Muscle layer of colon (tissue), 2 donors: ENCODE data around the gene SLC2A9.

Source experiments
- H3K27ac ChIP-seq: one replicate; pipeline ENCODE4 v1.7.0; 2013; ENCODE audit warnings: low read depth, mild to moderate bottlenecking, low read length, moderate library complexity
- H3K27me3 ChIP-seq, 2 donors: one replicate each; pipeline ENCODE4 v1.7.0; 2013; ENCODE audit warnings: low read length in 2 of 2, mild to moderate bottlenecking in 2 of 2; ENCODE audit not compliant: insufficient read depth in 2 of 2, control insufficient read depth in 1 of 2
- H3K36me3 ChIP-seq: one replicate; pipeline ENCODE4 v1.7.0; 2013; ENCODE audit warnings: mild to moderate bottlenecking, low read length; ENCODE audit not compliant: insufficient read depth
- H3K4me1 ChIP-seq: one replicate; pipeline ENCODE4 v1.7.0; 2013; ENCODE audit warnings: mild to moderate bottlenecking, low read length; ENCODE audit not compliant: insufficient read depth
- H3K4me3 ChIP-seq, 2 donors: one replicate each; pipeline ENCODE4 v1.7.0; 2013; ENCODE audit warnings: low read length in 2 of 2, low read depth in 1 of 2, mild to moderate bottlenecking in 1 of 2, moderate library complexity in 1 of 2
- H3K9ac ChIP-seq: one replicate; pipeline ENCODE4 v1.7.0; 2013; ENCODE audit warnings: low read length
- H3K9me3 ChIP-seq: one replicate; pipeline ENCODE4 v1.7.0; 2013; ENCODE audit warnings: mild to moderate bottlenecking, low read length
- donor health status: abdominal sarcoma.
- donor health status: Adenocarcinoma of cecum.

Gene SLC2A9

DNA sequence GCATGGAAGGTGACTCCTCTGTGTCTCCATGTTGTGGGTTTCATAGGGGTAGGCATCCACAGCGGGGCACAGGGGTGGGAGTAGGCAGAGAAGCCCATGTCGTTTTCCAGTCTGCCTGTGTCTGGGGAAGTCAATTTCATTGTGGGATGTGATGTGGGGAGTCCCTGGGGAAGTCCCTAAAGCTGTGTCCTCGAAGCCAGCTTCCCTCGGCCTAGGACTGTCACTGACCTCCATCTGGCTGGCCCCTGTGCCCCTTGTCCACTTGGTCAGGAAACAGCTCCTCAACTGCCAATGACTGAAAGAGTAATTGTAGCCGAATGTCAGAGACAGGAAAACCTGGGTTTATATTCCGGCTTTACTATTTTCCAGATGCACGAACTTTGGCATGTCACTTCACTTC lies 130.2 kb downstream of the SLC2A9 start:
- Histone ChIP-seq H3K9me3 (no peaks in the 10 kb centered on the region), H3K27me3 (no peaks in the 10 kb centered on the region), H3K4me3 (no peak overlapping the region), H3K4me1 (no peaks in the 10 kb centered on the region), H3K9ac (no peak overlapping the region), H3K36me3 (no peaks in the 10 kb centered on the region), H3K27ac (no peak overlapping the region)

DNA sequence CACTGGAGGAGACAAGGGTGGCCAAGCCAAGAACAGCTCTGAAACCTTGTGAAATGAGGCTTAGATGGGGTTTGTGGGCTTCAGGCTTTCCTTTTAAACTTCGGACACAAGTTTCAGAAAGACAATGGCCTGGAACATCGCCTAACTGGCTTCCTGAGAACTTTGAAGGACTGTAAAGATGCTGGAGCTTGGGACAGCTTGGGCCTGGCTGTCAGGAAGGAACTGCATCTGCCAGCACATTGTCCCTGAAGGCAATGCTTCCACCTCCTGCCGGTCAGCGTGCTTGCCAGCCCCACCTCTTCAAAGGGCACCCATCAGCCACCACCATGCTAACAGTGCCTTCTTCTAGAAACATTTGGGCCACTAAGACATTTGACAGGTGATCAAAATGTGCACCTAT lies 132.0 kb downstream of the SLC2A9 start:
- H3K4me3 ChIP-seq: no peak overlapping the region
- H3K27ac ChIP-seq: no peak overlapping the region
- no peaks in the 10 kb centered on the region for H3K9me3 ChIP-seq
- no peaks in the 10 kb centered on the region for H3K36me3 ChIP-seq
- H3K4me1 ChIP-seq: no peaks in the 10 kb centered on the region
- H3K9ac ChIP-seq: no peak overlapping the region
- no peaks in the 10 kb centered on the region for H3K27me3 ChIP-seq

DNA sequence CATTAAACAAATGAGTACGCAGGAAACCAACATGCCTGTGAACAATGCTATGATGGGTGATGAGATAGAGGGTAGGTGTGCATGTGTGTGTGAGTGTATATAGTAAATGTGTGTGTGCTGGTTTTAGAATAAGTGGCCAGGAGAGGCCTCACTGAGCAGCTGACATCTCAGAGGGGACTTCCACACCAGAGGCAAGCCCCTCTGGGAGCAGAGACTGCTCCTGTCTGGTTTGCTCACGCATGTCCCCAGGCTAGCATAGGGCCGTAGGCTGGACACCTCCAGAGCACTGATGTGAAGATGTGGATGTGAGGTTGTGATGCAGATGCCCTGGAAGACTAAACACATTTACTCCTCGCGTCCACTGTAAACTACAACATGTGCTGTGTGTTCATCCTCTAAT lies 135.3 kb downstream of the SLC2A9 start:
- H3K4me3 ChIP-seq: no peak overlapping the region
- no peaks in the 10 kb centered on the region for H3K27me3 ChIP-seq
- no peaks in the 10 kb centered on the region for H3K9me3 ChIP-seq
- no peak overlapping the region for H3K9ac ChIP-seq
- H3K27ac ChIP-seq: no peak overlapping the region
- no peaks in the 10 kb centered on the region for H3K4me1 ChIP-seq
- no peaks in the 10 kb centered on the region for H3K36me3 ChIP-seq

DNA sequence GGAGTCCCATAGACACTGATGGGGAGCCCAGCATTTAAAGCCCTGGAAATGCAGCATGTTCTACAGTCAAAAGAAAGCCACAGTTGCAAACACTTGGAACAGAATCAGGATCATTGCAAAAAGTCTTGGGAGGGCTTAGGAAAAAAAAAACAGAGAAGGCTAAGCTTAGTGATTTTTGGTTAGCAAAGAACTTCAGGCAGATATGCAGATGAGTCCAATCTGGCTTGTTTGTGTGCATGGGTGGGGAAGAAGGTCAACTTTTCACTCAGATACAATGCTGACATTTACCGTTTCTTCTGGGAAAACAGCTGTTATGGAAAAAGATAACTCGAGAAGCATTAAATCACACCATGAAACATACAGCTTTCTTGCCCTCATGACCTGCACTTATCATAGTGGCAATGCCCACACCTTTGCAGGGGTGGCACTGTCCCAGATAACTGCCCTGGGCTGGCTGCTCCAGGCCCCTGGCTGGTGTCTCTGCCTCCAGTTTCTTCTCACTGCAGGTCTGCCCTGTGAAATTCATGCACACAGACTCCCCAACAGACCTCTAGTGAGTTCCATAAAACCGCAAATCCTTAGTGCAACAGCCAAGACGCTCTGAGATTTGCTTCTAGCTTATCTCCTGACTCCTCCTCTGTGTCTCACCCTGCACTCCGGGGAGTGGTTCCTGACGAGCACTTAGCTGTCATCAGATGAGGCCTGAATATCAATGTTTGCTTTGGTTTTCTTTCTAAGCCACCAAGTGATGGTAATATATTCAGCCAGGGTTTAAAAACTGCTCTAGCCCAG lies 140.7 kb downstream of the SLC2A9 start:
- Histone ChIP-seq H3K36me3 (no peaks in the 10 kb centered on the region), H3K9ac (no peak overlapping the region), H3K4me1 (no peaks in the 10 kb centered on the region), H3K27me3 (no peaks in the 10 kb centered on the region), H3K27ac (no peak overlapping the region), H3K4me3 (no peak overlapping the region), H3K9me3 (no peaks in the 10 kb centered on the region)

DNA sequence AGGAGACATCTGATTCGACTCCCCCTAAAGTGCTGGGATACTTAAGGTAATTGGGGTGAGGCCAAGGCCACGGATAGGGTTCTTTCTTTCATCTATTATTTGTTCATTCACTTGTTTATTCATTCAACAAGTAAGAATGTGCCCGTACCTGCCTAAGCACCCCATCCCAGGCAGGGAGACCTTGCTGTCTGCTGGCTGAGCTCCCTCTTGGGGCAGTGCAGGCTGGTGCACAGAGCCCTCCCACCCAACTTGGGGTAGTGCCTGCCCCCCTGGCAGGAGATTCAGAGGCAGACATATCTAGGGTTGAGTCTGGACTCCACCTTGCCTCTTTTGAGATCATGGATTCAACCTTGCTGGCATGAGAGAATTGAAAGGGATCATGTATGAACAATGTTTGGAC lies 144.2 kb downstream of the SLC2A9 start:
- H3K27ac ChIP-seq: no peak overlapping the region
- no peaks in the 10 kb centered on the region for H3K4me1 ChIP-seq
- H3K9me3 ChIP-seq: no peaks in the 10 kb centered on the region
- no peak overlapping the region for H3K9ac ChIP-seq
- no peaks in the 10 kb centered on the region for H3K36me3 ChIP-seq
- H3K27me3 ChIP-seq: no peaks in the 10 kb centered on the region
- H3K4me3 ChIP-seq: no peak overlapping the region

DNA sequence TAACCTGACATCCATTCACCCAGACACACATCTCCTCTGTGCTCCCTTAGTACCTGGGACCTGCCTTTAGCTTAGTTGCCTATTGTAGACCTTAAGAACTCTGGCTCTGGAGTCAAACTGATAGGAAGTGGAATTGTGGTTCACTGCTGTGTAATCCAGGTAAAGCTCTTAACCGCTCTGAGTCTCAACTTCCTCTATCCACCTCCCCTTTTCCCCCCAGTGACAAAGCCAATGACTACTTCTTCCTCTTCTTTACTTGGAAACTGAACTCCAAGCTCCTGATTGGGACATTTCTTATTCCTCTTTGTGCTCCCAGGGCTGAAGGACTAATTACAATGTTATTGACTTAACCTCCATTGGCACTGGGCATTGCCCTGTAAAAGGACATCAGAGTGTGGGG lies 145.8 kb downstream of the SLC2A9 start:
- no peaks in the 10 kb centered on the region for H3K27me3 ChIP-seq
- H3K9ac ChIP-seq: no peak overlapping the region
- no peaks in the 10 kb centered on the region for H3K4me1 ChIP-seq

DNA sequence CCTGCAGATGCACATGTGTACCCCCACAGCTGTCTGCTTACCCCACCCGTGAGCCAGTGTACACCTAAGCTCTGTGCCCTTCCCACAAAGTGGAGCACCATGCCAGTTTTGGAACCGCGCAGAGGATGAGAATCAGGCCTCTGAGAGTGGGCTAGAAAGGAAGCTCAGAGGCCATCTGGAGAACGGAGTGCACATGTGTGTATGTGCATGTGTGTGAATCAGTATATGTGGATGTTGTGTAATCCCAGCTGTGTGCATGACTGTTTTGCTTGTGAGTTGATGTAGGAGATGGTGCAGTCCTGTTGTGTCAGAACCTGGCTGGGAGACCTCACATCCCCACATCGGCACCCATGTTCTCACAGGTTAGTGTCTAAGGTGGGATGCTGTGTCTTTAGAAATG lies 146.9 kb downstream of the SLC2A9 start:
- Histone ChIP-seq H3K9me3 (no peaks in the 10 kb centered on the region), H3K4me3 (no peak overlapping the region), H3K27ac (no peak overlapping the region), H3K36me3 (no peaks in the 10 kb centered on the region), H3K9ac (no peak overlapping the region), H3K4me1 (no peaks in the 10 kb centered on the region), H3K27me3 (no peaks in the 10 kb centered on the region)

More for the DNA sequence above, 145.8 kb downstream of the SLC2A9 start:
- Histone ChIP-seq H3K4me3 (no peak overlapping the region), H3K9me3 (no peaks in the 10 kb centered on the region), H3K36me3 (no peaks in the 10 kb centered on the region), H3K27ac (no peak overlapping the region)

DNA sequence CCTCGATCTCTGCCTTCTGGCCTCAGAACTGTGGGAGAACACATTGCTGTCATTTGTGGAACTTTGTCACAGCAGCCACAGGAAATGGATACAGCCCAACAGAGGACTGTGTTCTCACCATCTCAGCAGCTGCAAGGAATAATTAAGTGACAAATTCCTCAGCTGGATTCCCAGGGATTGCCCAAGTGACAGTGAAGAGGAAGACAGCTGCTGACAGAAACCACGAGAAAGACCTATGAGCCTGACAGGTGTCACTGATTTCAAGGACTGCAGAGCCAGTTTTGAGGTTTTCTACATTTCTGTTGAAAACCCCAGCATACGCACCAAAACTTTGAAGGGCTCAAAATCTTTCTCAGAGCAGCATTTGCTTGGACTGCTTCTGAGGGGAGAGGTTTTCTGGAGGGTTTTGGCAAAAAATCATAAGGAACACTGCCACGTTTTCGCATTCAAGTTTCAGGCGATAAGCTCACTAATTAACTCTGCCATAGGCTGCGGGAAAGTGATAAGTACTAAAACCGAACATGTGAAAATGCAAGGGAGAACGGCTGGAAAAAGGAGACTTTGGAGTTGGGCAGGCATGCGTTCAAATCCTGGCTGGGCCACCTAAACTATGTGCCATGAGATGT lies 151.0 kb downstream of the SLC2A9 start:
- Histone ChIP-seq H3K4me1 (no peaks in the 10 kb centered on the region), H3K27ac (no peak overlapping the region), H3K27me3 (no peaks in the 10 kb centered on the region), H3K9me3 (no peaks in the 10 kb centered on the region), H3K4me3 (no peak overlapping the region), H3K36me3 (no peaks in the 10 kb centered on the region), H3K9ac (no peak overlapping the region)

DNA sequence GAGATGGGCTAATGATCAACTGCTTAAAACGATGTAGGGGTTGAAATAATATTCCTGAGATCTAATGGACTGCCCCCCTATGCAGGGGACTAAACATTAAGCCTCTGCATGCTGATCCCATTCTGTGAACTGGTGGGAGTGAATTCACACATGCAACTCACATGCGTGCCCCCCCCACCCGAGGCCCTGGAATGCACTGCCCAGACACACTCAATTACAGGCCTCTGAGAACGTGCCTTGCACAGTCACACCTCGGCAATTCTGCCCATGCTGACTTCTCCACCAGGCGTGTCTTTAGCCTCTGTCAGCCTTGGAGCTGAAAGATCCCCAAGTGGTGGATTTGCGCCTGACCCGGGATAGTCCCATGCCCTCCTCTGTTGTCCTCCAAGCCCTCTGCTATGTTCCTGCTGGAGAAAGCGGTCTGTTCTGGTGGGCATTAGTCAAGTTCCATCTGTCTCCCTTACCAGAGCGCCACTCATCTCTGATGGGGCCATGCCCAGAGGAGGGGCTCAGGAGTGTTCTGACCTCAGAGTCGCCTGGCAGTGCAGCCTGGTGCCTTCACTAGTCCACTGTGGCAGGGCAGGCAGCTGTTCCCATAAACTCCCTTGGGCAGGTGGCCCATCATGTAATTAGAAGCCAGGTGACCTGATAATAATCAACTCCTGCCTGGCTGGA lies 153.4 kb downstream of the SLC2A9 start:
- H3K27ac ChIP-seq: no peak overlapping the region
- H3K9ac ChIP-seq: no peak overlapping the region
- no peaks in the 10 kb centered on the region for H3K4me1 ChIP-seq
- no peak overlapping the region for H3K4me3 ChIP-seq
- H3K27me3 ChIP-seq: no peaks in the 10 kb centered on the region
- no peaks in the 10 kb centered on the region for H3K36me3 ChIP-seq
- no peaks in the 10 kb centered on the region for H3K9me3 ChIP-seq

DNA sequence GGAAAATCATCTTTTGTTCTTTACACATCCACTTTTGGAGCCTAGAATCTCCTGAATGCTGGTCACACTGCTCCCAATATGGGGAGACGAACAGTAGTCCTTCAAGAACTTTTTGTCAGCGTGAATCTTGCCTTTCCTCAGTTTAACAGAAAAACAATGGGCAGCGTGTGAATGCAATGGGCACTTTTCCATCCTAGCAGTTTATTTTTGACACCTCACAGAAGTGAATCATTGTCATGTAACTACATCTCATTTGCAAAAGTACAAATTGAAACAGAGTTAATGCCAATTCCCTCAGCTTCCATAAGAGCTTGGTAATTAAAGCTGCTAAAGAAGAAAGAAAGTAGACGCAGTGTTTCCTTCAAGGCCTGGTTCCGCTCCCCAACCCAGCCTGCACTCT lies 154.4 kb downstream of the SLC2A9 start:
- H3K4me3 ChIP-seq: no peak overlapping the region
- H3K36me3 ChIP-seq: no peaks in the 10 kb centered on the region
- H3K4me1 ChIP-seq: no peaks in the 10 kb centered on the region
- no peaks in the 10 kb centered on the region for H3K9me3 ChIP-seq
- no peak overlapping the region for H3K27ac ChIP-seq
- H3K27me3 ChIP-seq: no peaks in the 10 kb centered on the region
- no peak overlapping the region for H3K9ac ChIP-seq

DNA sequence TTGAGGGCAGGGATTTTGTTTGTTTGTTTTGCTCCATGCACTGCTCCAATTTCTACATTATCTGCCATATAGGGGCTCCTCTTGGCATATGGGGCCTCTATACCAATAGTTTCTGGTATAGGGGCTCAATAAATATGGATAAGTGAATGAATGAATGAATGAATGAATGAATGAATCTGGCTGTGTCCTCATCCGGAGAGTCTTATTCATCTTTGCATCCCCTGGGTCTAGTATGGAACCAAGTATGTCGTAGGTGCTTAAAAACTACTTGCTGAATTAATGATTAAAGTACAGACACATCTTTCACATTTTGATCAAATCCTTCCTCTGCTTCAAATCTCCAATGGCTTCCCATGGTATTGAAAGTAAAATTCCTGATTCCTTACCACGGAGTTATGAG lies 159.7 kb downstream of the SLC2A9 start:
- Histone ChIP-seq H3K9ac (no peak overlapping the region), H3K4me3 (no peak overlapping the region), H3K36me3 (no peaks in the 10 kb centered on the region), H3K27me3 (no peaks in the 10 kb centered on the region), H3K4me1 (no peaks in the 10 kb centered on the region), H3K27ac (no peak overlapping the region), H3K9me3 (no peaks in the 10 kb centered on the region)
